A549 (cell line): ENCODE data around the gene PCNT. TPM values are rescaled to one million over a fixed set of nuclear protein-coding genes. Genes with fewer than 3 reads are reported as not detected.

Experiments used
- ATAC-seq, 2 experiments: fragments of 200-7000 bp in 1 of 2; fragments of >200 bp in 1 of 2; cut with Nextera tagmentation in 1 of 2; cut with Tn5 transposase in 1 of 2; 3 replicates each; pipeline versions ENCODE4 v1.8.0 to v1.9.1; 2018 to 2020; ENCODE audit warnings: mild to moderate bottlenecking in 1 of 2, moderate library complexity in 1 of 2
- CTCF ChIA-PET: fragments of 300-600 bp; sonication (Branson Sonifier 250); formaldehyde crosslinking; extraction: SDS; loops from one replicate; lab custom pipeline; 2021; ENCODE audit warnings: antibody characterized with exemption, inconsistent platforms; lab: Yijun Ruan, JAX
- POLR2A ChIA-PET: fragments of 350-600 bp; formaldehyde crosslinking; extraction: SDS; loops from one replicate; lab custom pipeline; 2021; ENCODE audit warnings: antibody characterized with exemption, inconsistent platforms; lab: Yijun Ruan, JAX
- DNase-seq, 2 experiments: peaks; one replicate each; pipeline versions ENCODE4 v3.0.0 to v3.0.0-alpha.2; 2011 to 2016; ENCODE audit warnings: low read depth in 1 of 2, low spot score in 1 of 2
- FAIRE-seq: peaks from 2 replicates; lab custom pipeline; 2011; peaks lifted over from hg19 to GRCh38; lab: Jason Lieb, UNC
- H3K27ac ChIP-seq, 2 experiments: fragments of >200 bp; sonication (Bioruptor Twin); formaldehyde crosslinking; 3 replicates each; pipeline ENCODE4 v1.5.1; 2016 to 2017
- H3K4me1 ChIP-seq: fragments of >200 bp; sonication (Bioruptor Twin); formaldehyde crosslinking; 3 replicates; pipeline ENCODE4 v1.6.1; 2016
- H3K4me2 ChIP-seq: fragments of >200 bp; sonication (Bioruptor Twin); formaldehyde crosslinking; 3 replicates; pipeline ENCODE4 v1.6.1; 2016
- H3K4me3 ChIP-seq: fragments of >200 bp; sonication (Bioruptor Twin); formaldehyde crosslinking; 3 replicates; pipeline ENCODE4 v1.5.1; 2016
- H3K9me3 ChIP-seq: fragments of >200 bp; sonication (Bioruptor Twin); formaldehyde crosslinking; 3 replicates; pipeline ENCODE4 v1.6.1; 2016
- BHLHE40 ChIP-seq: IDR thresholded peaks from 2 replicates; pipeline ENCODE4 v1.6.1; 2012; ENCODE audit warnings: low read depth, low read length, inconsistent platforms
- CBX2 ChIP-seq: fragments of 200-600 bp; sonication (generic); IDR thresholded peaks from 2 replicates; pipeline ENCODE4 v1.6.1; 2016; ENCODE audit warnings: low read depth, mild to moderate bottlenecking, borderline replicate concordance
- CHD2 ChIP-seq: fragments of 150-350 bp; IDR thresholded peaks from 2 replicates; pipeline ENCODE4 v1.6.1; 2014; ENCODE audit warnings: low read length; ENCODE audit not compliant: partially characterized antibody
- EHF ChIP-seq: fragments of 250-450 bp; sonication (Bioruptor Pico); IDR thresholded peaks from 2 replicates; pipeline ENCODE4 v1.5.0; 2020; ENCODE audit warnings: mild to moderate bottlenecking
- EHMT2 ChIP-seq: fragments of 200-600 bp; sonication (generic); IDR thresholded peaks from 2 replicates; pipeline ENCODE4 v1.6.1; 2016; ENCODE audit warnings: antibody characterized with exemption, low read depth, mild to moderate bottlenecking, moderate library complexity
- FOSL2 ChIP-seq, 2 experiments: fragments of 450-650 bp in 1 of 2; fragments of >200 bp in 1 of 2; sonication (Bioruptor Twin) in 1 of 2; formaldehyde crosslinking; IDR thresholded peaks; 2 replicates each; pipeline versions ENCODE4 v1.5.0 to v1.6.1; 2016 to 2020; ENCODE audit warnings: mild to moderate bottlenecking in 1 of 2, moderate library complexity in 1 of 2
- HEYL ChIP-seq: fragments of 250-450 bp; sonication (Bioruptor Pico); IDR thresholded peaks from 2 replicates; pipeline ENCODE4 v1.8.0; 2021; ENCODE audit warnings: mild to moderate bottlenecking, moderate library complexity
- HOXB13 ChIP-seq: fragments of 250-450 bp; sonication (Bioruptor Pico); IDR thresholded peaks from 2 replicates; pipeline ENCODE4 v1.5.0; 2020; ENCODE audit warnings: low read depth, mild to moderate bottlenecking, moderate library complexity
- HOXB5 ChIP-seq: fragments of 250-450 bp; sonication (Bioruptor Pico); IDR thresholded peaks from 2 replicates; pipeline ENCODE4 v1.5.0; 2020; ENCODE audit warnings: mild to moderate bottlenecking, moderate library complexity
- KDM1A ChIP-seq: fragments of 200-600 bp; sonication (generic); IDR thresholded peaks from 2 replicates; pipeline ENCODE4 v1.6.1; 2016; ENCODE audit warnings: low read depth, mild to moderate bottlenecking
- MYC ChIP-seq: IDR thresholded peaks from 2 replicates; pipeline ENCODE4 v1.6.1; 2012; ENCODE audit warnings: mild to moderate bottlenecking, inconsistent platforms, low read length, improper control_type of control experiment, borderline replicate concordance
- NFE2L2 ChIP-seq: fragments of 150-350 bp; conservative IDR thresholded peaks from 2 replicates; pipeline ENCODE4 v1.6.1; 2014; ENCODE audit warnings: low read length
- NPAS2 ChIP-seq: fragments of 250-450 bp; sonication (Bioruptor Pico); IDR thresholded peaks from 2 replicates; pipeline ENCODE4 v1.8.0; 2022; ENCODE audit warnings: mild to moderate bottlenecking, moderate library complexity, borderline replicate concordance
- NR3C1 ChIP-seq: fragments of >200 bp; sonication (Bioruptor Twin); formaldehyde crosslinking; IDR thresholded peaks from 3 replicates; pipeline ENCODE4 v1.6.1; 2017
- PHF8 ChIP-seq: fragments of 200-600 bp; sonication (generic); IDR thresholded peaks from 2 replicates; pipeline ENCODE4 v1.6.1; 2016; ENCODE audit warnings: low read depth, mild to moderate bottlenecking, antibody characterized with exemption, moderate library complexity, borderline replicate concordance
- POLR2A ChIP-seq: IDR thresholded peaks from 2 replicates; pipeline ENCODE4 v1.6.1; 2012; ENCODE audit warnings: mild to moderate bottlenecking, low read length
- POLR2AphosphoS2 ChIP-seq: conservative IDR thresholded peaks from 2 replicates; pipeline ENCODE4 v1.6.1; 2012; ENCODE audit warnings: low read length, improper control_type of control experiment, inconsistent platforms
- RAD21 ChIP-seq, 2 experiments: fragments of >200 bp in 1 of 2; sonication (Bioruptor Twin) in 1 of 2; formaldehyde crosslinking in 1 of 2; IDR thresholded peaks in 1 of 2; conservative IDR thresholded peaks in 1 of 2; 2 replicates in 1 of 2; 3 replicates in 1 of 2; pipeline ENCODE4 v1.6.1; 2012 to 2018; ENCODE audit warnings: inconsistent platforms in 1 of 2
- RCOR1 ChIP-seq: fragments of 150-350 bp; IDR thresholded peaks from 2 replicates; pipeline ENCODE4 v1.6.1; 2014; ENCODE audit warnings: antibody characterized with exemption, low read length, low read depth
- SMC3 ChIP-seq: fragments of >200 bp; sonication (Bioruptor Twin); formaldehyde crosslinking; IDR thresholded peaks from 3 replicates; pipeline ENCODE4 v1.6.1; 2018; ENCODE audit warnings: inconsistent platforms
- TFCP2L1 ChIP-seq: fragments of 250-450 bp; sonication (Bioruptor Pico); IDR thresholded peaks from 2 replicates; pipeline ENCODE4 v1.5.0; 2021; ENCODE audit warnings: mild to moderate bottlenecking
- TP53 ChIP-seq: fragments of 250-450 bp; sonication (Bioruptor Pico); IDR thresholded peaks from 2 replicates; pipeline ENCODE4 v1.5.0; 2021; ENCODE audit warnings: mild to moderate bottlenecking, moderate library complexity
- ZC3H11A ChIP-seq: fragments of 450-650 bp; IDR thresholded peaks from 2 replicates; pipeline ENCODE4 v1.6.1; 2014; ENCODE audit warnings: antibody characterized with exemption, mild to moderate bottlenecking
- ZNF302 ChIP-seq: fragments of 250-450 bp; sonication (Bioruptor Pico); IDR thresholded peaks from 2 replicates; pipeline ENCODE4 v1.9.0; 2021; ENCODE audit warnings: inconsistent platforms, mild to moderate bottlenecking, moderate library complexity
- WGBS: methylation state at CpG from one replicate; pipeline ENCODE4 v1.1.6; 2017; ENCODE audit errors: missing lambda C conversion rate; 5-methylcytosine and 5-hydroxymethylcytosine counted together
- polyA plus RNA-seq, 4 experiments: library from polyadenylated mRNA; depleted of rRNA in 3 of 4; stranded (reverse); fragments of >200 nt; fragmentation: RNase III in 1 of 4; extraction: RNeasy Plus Mini Kit Qiagen cat#74134 plus additional on column Dnase treatment in 1 of 4; gene quantifications; 2 replicates in 3 of 4; 3 replicates in 1 of 4; pipeline ENCODE4 v1.2.3, GENCODE V29; 2011 to 2017
- TF ChIP-seq, protein P1 (sequence below): IDR thresholded peaks from 2 replicates; pipeline ENCODE4 v1.6.1; 2012
- TF ChIP-seq, protein P2 (sequence below): fragments of 200-600 bp; sonication (generic); IDR thresholded peaks from 2 replicates; pipeline ENCODE4 v1.6.1; 2016; ENCODE audit warnings: antibody characterized with exemption, mild to moderate bottlenecking, moderate library complexity
- TF ChIP-seq, protein P3 (sequence below): fragments of 250-450 bp; sonication (Bioruptor Pico); IDR thresholded peaks from 2 replicates; pipeline ENCODE4 v1.5.0; 2020; ENCODE audit warnings: low read depth, mild to moderate bottlenecking, moderate library complexity
- TF ChIP-seq, protein P4 (sequence below): fragments of 150-350 bp; IDR thresholded peaks from 2 replicates; pipeline ENCODE4 v1.6.1; 2014; ENCODE audit warnings: low read depth, mild to moderate bottlenecking, low read length
- TF ChIP-seq, protein P5 (sequence below): IDR thresholded peaks from 2 replicates; pipeline ENCODE4 v1.6.1; 2012

PCNT gene
- polyA plus RNA-seq, 2 of the 4 experiments (the other 2 are of a cell fraction): 11.1 to 14.6 TPM

DNA sequence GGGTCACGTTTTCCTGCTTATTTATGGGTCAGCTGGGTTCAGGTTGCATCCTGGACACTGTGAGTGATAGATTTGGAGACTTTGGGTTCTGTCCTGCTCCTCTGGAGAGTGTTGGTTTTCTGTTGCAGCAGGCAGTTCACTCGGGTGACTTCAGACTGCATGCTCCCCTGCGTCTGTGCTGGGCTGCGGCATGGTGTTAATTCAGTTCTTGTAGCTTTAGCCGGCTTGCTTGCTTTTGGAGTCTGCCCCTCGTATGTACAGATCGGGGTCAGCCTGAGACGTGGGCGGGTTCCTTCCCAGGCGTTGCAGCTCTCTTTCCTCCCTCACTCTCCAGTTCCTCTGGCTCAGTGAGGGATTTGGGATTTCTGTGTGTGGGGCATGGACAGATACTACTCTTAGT lies 38.0 kb downstream of the PCNT start:
- no peak for TF ChIP-seq TFCP2L1
- TF ChIP-seq POLR2AphosphoS2: no peak
- no peak for TF ChIP-seq NFE2L2
- TF ChIP-seq NR3C1: no peak
- TF ChIP-seq, protein P1, sequence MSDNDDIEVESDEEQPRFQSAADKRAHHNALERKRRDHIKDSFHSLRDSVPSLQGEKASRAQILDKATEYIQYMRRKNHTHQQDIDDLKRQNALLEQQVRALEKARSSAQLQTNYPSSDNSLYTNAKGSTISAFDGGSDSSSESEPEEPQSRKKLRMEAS: no peak
- no peak for TF ChIP-seq TP53
- TF ChIP-seq, protein P2, sequence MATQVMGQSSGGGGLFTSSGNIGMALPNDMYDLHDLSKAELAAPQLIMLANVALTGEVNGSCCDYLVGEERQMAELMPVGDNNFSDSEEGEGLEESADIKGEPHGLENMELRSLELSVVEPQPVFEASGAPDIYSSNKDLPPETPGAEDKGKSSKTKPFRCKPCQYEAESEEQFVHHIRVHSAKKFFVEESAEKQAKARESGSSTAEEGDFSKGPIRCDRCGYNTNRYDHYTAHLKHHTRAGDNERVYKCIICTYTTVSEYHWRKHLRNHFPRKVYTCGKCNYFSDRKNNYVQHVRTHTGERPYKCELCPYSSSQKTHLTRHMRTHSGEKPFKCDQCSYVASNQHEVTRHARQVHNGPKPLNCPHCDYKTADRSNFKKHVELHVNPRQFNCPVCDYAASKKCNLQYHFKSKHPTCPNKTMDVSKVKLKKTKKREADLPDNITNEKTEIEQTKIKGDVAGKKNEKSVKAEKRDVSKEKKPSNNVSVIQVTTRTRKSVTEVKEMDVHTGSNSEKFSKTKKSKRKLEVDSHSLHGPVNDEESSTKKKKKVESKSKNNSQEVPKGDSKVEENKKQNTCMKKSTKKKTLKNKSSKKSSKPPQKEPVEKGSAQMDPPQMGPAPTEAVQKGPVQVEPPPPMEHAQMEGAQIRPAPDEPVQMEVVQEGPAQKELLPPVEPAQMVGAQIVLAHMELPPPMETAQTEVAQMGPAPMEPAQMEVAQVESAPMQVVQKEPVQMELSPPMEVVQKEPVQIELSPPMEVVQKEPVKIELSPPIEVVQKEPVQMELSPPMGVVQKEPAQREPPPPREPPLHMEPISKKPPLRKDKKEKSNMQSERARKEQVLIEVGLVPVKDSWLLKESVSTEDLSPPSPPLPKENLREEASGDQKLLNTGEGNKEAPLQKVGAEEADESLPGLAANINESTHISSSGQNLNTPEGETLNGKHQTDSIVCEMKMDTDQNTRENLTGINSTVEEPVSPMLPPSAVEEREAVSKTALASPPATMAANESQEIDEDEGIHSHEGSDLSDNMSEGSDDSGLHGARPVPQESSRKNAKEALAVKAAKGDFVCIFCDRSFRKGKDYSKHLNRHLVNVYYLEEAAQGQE: no peak
- TF ChIP-seq ZNF302: no peak
- TF ChIP-seq NPAS2: no peak
- no peak for TF ChIP-seq RAD21 (conservative IDR thresholded peaks at IDR 0.05 in 1 of 2, IDR thresholded peaks at IDR 0.05 in 1 of 2)
- TF ChIP-seq MYC: no peak
- no peak for TF ChIP-seq SMC3
- no peak for TF ChIP-seq ZC3H11A
- no peak for TF ChIP-seq EHMT2
- TF ChIP-seq POLR2A: no peak
- no peak for TF ChIP-seq CHD2
- no peak for TF ChIP-seq EHF (CRISPR knock-in tag)
- TF ChIP-seq, protein P3, sequence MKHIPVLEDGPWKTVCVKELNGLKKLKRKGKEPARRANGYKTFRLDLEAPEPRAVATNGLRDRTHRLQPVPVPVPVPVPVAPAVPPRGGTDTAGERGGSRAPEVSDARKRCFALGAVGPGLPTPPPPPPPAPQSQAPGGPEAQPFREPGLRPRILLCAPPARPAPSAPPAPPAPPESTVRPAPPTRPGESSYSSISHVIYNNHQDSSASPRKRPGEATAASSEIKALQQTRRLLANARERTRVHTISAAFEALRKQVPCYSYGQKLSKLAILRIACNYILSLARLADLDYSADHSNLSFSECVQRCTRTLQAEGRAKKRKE (CRISPR knock-in tag): no peak
- no peak for TF ChIP-seq PHF8
- no peak for DNase-seq
- no peak overlapping the region for H3K4me2 ChIP-seq
- no peak overlapping the region for H3K27ac ChIP-seq
- no peak for ATAC-seq
- ChIA-PET POLR2A (no interaction called here), CTCF (no interaction called here)
- no peaks in the 10 kb centered on the region for H3K4me1 ChIP-seq
- no peaks in the 10 kb centered on the region for H3K9me3 ChIP-seq
- no peak overlapping the region for H3K4me3 ChIP-seq
- WGBS: 94% methylated on average over 9 of the region's 10 CpGs
- no peak for FAIRE-seq

DNA sequence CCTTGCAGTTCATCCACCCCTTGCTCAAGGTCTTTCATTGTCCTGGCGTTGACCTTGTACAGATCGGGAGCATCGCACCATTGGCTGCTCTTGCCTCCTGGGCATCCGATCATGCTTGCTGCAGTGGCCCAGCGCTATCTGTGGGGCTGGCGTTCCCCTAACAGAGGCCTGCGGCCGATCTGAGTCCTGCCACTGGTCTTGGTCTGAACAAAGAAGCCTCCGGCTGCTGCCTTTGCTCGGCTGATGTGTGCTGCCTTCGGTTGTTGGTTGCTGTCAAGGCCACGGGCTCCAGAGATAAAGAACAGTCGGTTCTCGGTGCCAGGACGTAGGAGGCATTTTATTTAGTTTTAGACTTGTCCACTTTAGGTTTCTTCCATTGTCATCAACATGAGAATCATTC lies 39.0 kb downstream of the PCNT start:
- CTCF ChIA-PET: no interaction called here
- no peak overlapping the region for H3K27ac ChIP-seq
- no peaks in the 10 kb centered on the region for H3K9me3 ChIP-seq
- POLR2A ChIA-PET: no interaction called here
- WGBS: 90% methylated on average over 15 of the region's 15 CpGs
- no peak for FAIRE-seq
- H3K4me1 ChIP-seq: no peaks in the 10 kb centered on the region
- no peak for ATAC-seq
- no peak overlapping the region for H3K4me2 ChIP-seq
- TF ChIP-seq MYC (no peak), RCOR1 (no peak), CBX2 (no peak), HOXB5 (CRISPR knock-in tag) (no peak), TP53 (no peak), FOSL2 (IDR thresholded peaks at IDR 0.05) (no peak), FOSL2 (CRISPR knock-in tag; IDR thresholded peaks at IDR 0.05) (no peak), HOXB13 (CRISPR knock-in tag) (no peak), TFCP2L1 (no peak), BHLHE40 (no peak), HEYL (CRISPR knock-in tag) (no peak), KDM1A (no peak)
- TF ChIP-seq, protein P4, sequence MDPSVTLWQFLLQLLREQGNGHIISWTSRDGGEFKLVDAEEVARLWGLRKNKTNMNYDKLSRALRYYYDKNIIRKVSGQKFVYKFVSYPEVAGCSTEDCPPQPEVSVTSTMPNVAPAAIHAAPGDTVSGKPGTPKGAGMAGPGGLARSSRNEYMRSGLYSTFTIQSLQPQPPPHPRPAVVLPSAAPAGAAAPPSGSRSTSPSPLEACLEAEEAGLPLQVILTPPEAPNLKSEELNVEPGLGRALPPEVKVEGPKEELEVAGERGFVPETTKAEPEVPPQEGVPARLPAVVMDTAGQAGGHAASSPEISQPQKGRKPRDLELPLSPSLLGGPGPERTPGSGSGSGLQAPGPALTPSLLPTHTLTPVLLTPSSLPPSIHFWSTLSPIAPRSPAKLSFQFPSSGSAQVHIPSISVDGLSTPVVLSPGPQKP: no peak
- TF ChIP-seq, protein P5, sequence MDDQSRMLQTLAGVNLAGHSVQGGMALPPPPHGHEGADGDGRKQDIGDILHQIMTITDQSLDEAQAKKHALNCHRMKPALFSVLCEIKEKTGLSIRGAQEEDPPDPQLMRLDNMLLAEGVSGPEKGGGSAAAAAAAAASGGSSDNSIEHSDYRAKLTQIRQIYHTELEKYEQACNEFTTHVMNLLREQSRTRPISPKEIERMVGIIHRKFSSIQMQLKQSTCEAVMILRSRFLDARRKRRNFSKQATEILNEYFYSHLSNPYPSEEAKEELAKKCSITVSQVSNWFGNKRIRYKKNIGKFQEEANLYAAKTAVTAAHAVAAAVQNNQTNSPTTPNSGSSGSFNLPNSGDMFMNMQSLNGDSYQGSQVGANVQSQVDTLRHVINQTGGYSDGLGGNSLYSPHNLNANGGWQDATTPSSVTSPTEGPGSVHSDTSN: no peak
- DNase-seq: no peak
- no peak overlapping the region for H3K4me3 ChIP-seq
